Fibroblast of villous mesenchyme (primary cell): ENCODE measurements around the gene TRANK1. TPM values are rescaled to one million over a fixed set of nuclear protein-coding genes. Genes with fewer than 3 reads are reported as not detected.
A peak's percentile ranks its signal among the peaks of the same experiment; 100 is the strongest.

Source experiments
- DNase-seq: peaks from one replicate; pipeline ENCODE4 v3.0.0-alpha.2; 2010; ENCODE audit warnings: low read depth
- H3K4me3 ChIP-seq: 2 replicates; pipeline ENCODE4 v1.5.1; 2011; ENCODE audit warnings: low read depth, mild to moderate bottlenecking, low read length
- CTCF ChIP-seq: IDR thresholded peaks from 2 replicates; pipeline ENCODE4 v1.5.1; 2012; ENCODE audit warnings: low read depth, mild to moderate bottlenecking, low read length; ENCODE audit not compliant: insufficient read depth
- small RNA-seq: library from RNA; depleted of rRNA; stranded (forward); fragments of <200 nt; gene quantifications from one replicate; pipeline ENCODE3, GENCODE V24; 2012
- total RNA-seq: library from RNA; depleted of rRNA; stranded (reverse); fragments of >200 nt; gene quantifications from 2 replicates; pipeline ENCODE4 v1.2.3, GENCODE V29; 2012

TRANK1 gene
- total RNA-seq, 1 donor = 13.4 TPM

GRCh38 chr3:36795622-36796021 lies 149.2 kb downstream of the TRANK1 start:
- no peak for TF ChIP-seq CTCF
- DNase-seq = no peak
- no peak overlapping the region for H3K4me3 ChIP-seq

- DNase-seq = peak; percentile 36
- no peak overlapping the region for H3K4me3 ChIP-seq
- peak; percentile 56 for TF ChIP-seq CTCF
Measured at GRCh38 chr3:36792342-36792741, 152.5 kb downstream of the TRANK1 start.

- no peak overlapping the region for H3K4me3 ChIP-seq
- TF ChIP-seq CTCF = no peak
- DNase-seq = no peak
Measured at GRCh38 chr3:36790765-36791164, 154.1 kb downstream of the TRANK1 start.

GRCh38 chr3:36786921-36787890 lies 157.6 kb downstream of the TRANK1 start:
- DNase-seq = no peak
- TF ChIP-seq CTCF = no peak
- H3K4me3 ChIP-seq = no peak overlapping the region

- DNase-seq = no peak
- no peak for TF ChIP-seq CTCF
- no peak overlapping the region for H3K4me3 ChIP-seq
Measured at GRCh38 chr3:36784138-36784635, 160.7 kb downstream of the TRANK1 start.

GRCh38 chr3:36777424-36778218 lies 167.2 kb downstream of the TRANK1 start:
- no peak for DNase-seq
- no peak overlapping the region for H3K4me3 ChIP-seq
- TF ChIP-seq CTCF = no peak

Small RNA genes within 50 kb of the gene (small RNA-seq; reads per million reads assigned to genes)
- not detected for gene RNU6ATAC4P

Other genes starting within 250 kb of the TRANK1 start
- gene DCLK3, start 180.5 kb downstream of the TRANK1 start, total RNA-seq = under 0.01 TPM in 1 of 2 replicates, not detected in the other
- gene EPM2AIP1, start 48.1 kb upstream of the TRANK1 start, total RNA-seq = 22.5 and 24.2 TPM in 2 replicates
- gene MLH1, start 48.5 kb upstream of the TRANK1 start, total RNA-seq = 56.7 and 63.5 TPM in 2 replicates
- gene LRRFIP2, start 229.5 kb upstream of the TRANK1 start, total RNA-seq = 59.3 and 84.2 TPM in 2 replicates